Skeletal muscle cell (primary cell): ENCODE measurements around the gene TMEM35B.
"Not testable (repeated sequence)": the region's sequence is repeated elsewhere in the genome, so short reads cannot be mapped to it uniquely, and the experiment has no call there.

Source experiments
- DNase-seq: peaks from one replicate; pipeline ENCODE4 v3.0.0-alpha.2; 2010; ENCODE audit warnings: low read depth
- H3K4me3 ChIP-seq: 2 replicates; pipeline ENCODE4 v1.5.1; 2011; ENCODE audit warnings: low read depth, mild to moderate bottlenecking, control low read depth, low read length, moderate library complexity

TMEM35B gene

DNA sequence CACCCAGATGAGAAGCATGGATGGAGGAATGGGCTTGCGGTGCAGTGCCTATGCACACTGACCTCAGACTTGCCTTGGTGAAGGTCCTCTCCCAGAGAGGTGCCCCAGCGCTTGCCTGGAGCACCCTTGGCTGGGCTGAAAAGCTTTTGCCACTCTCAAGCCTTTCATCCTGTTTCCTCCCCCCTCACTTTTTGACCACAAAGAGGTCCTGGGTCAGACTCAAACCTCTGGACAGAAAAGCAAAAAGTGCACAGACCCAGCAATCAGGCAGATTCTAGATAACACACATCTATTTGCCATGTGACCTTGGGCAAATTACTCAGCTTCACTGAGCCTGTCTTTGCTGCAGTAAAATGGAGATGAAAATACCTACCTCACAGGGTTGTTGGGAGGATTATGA is 7.3 kb downstream of the TMEM35B start:
- H3K4me3 ChIP-seq: no peak overlapping the region
- DNase-seq: no peak

DNA sequence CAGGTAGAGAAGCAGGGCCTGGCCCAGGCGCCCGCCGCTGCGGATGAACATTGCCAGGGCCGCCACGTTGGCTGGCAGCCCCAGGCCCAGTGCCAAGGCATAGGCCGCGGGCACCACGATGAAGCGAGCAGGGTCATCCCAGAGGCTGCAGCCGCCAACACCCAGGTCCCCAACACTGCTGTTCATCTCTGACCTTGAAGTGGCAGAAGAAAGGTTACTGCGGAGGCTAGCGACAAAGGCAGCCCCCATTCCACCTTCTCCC is 8.0 kb downstream of the TMEM35B start:
- no peak overlapping the region for H3K4me3 ChIP-seq
- no peak for DNase-seq

- DNase-seq: no peak
- H3K4me3 ChIP-seq: no peak overlapping the region
Measured at GRCh38 chr1:34976384-34977209, 8.6 kb downstream of the TMEM35B start.

DNA sequence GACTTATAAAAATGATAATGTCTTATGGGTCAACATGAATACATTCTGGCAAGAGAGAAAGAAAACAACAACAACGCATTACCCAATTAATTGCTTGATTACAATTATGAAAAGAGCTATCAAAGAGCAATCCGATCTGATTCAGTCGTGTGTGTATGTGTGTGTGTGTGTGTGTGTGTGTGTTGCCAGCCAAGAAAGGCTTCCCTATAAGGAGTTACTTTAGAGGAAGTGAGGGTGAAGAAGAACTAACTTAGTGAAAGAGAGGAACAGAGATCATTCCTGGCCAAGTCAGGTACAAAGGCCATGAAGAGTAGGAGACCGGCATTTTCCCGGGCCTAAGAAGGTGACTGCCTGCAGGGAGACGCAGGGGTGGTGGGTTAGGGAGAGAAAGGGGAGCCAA is 9.4 kb downstream of the TMEM35B start:
- H3K4me3 ChIP-seq: no peak overlapping the region
- DNase-seq: no peak

- no peak overlapping the region for H3K4me3 ChIP-seq
- no peak for DNase-seq
Measured at GRCh38 chr1:34975338-34975737, 9.8 kb downstream of the TMEM35B start.

DNA sequence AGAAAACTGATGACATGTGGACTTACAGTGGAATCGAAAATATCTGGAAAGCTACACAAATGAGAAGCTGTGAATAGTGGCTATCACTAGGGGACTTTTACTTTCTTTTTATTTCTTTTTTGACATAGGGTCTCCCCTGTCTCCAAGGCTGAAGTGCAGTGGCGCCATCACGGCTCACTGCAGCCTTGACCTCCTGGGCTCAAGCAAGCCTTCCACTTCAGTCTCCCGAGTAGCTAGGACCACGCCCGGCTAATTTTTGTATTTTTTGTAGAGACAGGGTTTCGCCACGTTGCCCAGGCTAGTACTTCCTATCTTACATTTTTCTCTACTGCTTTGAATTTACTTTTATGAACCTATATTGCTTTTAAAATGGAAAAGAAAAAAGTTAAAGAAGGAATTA is 10.5 kb downstream of the TMEM35B start:
- no peak for DNase-seq

DNA sequence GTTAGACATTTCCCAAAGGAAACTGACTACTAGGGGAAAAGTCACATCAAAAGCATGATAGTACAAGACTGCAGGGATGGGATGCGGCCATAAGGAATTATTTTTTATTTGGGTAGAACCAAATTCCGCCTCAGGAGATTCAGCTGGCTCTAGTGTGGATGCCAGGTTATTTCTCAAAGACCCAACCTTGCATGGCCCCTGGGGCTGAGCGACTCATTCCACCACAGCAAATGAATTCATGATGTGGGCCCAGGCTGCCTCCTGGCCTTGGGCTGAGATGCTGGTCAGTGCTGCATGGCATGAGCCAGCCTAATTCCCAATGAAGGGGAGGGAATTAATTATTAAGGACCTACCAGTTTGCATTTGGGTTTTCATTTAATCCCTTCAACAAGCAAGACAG is 11.8 kb downstream of the TMEM35B start:
- DNase-seq: no peak
- H3K4me3 ChIP-seq: no peak overlapping the region

More for the DNA sequence above, 10.5 kb downstream of the TMEM35B start:
- no peak overlapping the region for H3K4me3 ChIP-seq

DNA sequence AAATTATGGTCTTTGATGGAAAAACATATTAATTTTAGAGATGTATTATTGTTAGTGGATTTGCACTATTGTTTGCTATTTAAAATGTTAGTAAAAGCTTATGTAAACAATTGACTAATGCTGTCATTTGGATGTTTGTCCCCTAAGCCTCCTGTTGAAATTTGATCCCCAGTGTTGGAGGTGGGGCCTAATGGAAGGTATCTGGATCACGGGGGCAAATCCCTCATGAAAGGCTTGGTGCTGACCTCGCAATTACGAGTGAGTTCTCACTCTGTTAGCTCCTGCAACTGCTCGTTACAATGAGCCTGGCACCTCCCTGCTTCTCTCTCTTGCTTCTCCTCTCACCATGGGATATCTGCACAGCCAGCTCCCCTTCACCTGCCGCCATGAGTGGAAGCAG is 14.3 kb downstream of the TMEM35B start:
- no peak for DNase-seq
- no peak overlapping the region for H3K4me3 ChIP-seq

- no peak for DNase-seq
- no peak overlapping the region for H3K4me3 ChIP-seq
Measured at GRCh38 chr1:34970220-34970735, 14.9 kb downstream of the TMEM35B start.

- H3K4me3 ChIP-seq, DNase-seq: not testable (repeated sequence)
Measured at GRCh38 chr1:34968297-34968696, 16.9 kb downstream of the TMEM35B start.

DNA sequence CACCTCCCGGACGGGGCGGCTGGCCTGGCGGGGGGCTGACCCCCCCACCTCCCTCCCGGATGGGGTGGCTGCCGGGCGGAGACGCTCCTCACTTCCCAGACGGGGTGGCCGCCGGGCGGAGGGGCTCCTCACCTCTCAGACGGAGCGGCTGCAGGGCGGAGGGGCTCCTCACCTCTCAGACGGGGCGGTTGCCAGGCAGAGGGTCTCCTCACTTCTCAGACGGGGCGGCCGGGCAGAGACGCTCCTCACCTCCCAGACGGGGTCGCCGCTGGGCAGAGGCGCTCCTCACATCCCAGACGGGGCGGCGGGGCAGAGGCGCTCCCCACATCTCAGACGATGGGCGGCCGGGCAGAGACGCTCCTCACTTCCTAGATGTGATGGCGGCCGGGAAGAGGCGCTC is 17.5 kb downstream of the TMEM35B start:
- not testable (repeated sequence) for H3K4me3 ChIP-seq, DNase-seq

GRCh38 chr1:34965597-34965996 is 19.6 kb downstream of the TMEM35B start:
- no peak overlapping the region for H3K4me3 ChIP-seq

DNA sequence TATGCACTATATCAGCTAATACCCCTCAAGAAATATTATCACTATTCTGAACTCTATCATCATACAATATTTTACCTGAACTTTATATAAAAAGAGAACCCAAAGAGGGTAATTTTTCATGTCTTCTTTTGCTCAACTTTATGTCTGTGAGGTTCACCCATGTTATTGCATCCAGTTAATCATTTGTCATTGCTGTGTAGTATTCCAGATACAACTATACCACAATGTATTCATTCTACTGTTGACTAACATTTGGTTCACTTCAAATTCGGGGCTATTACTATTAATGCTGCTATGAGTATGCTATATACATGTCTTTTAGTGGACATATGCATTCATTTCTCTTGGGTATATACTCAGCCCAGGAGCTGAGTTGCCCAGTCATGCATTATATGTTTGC is 34.7 kb downstream of the TMEM35B start:
- no peak for DNase-seq
- H3K4me3 ChIP-seq: no peak overlapping the region

More at GRCh38 chr1:34965597-34965996, 19.6 kb downstream of the TMEM35B start:
- DNase-seq: no peak

DNA sequence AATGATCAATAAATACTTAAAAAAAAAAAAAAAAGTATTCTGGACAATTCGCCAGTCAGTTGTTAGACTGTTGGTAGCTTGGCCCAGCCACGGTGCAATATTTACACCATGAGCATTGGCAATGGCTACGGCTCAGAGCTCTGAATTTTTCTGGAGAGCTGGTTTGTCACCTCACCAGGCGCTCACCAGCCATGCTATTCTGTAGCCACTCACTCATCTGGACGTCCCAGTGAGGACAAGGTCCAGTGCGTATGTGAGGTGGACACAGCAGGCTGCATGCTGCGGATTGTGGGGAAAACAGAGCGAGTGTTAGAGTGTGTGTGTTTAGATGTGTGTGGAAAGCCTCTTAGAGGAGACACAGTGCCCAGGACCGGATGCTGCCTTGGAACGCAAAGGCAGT is 36.4 kb downstream of the TMEM35B start:
- H3K4me3 ChIP-seq: not testable (repeated sequence)

GRCh38 chr1:34947641-34948314 is 37.4 kb downstream of the TMEM35B start:
- H3K4me3 ChIP-seq, DNase-seq: not testable (repeated sequence)

More for the DNA sequence above, 36.4 kb downstream of the TMEM35B start:
- not testable (repeated sequence) for DNase-seq

DNA sequence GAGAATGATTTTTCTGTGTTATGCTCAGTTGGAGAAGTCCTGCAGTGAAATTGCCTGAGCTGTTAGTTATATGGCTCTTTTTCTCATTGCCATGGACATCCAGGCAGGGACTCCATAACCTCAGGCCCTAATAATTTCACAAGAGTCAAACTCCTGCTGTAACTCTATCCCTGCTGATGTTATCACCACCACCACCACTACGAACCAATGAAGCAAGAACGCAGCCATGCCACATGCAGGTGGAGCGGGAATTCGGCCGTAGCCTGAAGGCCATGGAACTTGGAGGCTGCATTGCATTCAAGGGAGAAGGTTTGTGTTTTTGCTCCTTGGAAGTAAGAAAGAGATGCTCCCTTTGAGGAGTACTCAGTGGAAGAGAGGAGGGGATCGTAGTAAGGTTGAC is 38.9 kb downstream of the TMEM35B start:
- no peak for DNase-seq
- no peak overlapping the region for H3K4me3 ChIP-seq

- DNase-seq, H3K4me3 ChIP-seq: not testable (repeated sequence)
Measured at GRCh38 chr1:34941798-34942197, 43.3 kb downstream of the TMEM35B start.
